T-helper 1 cell (primary cell): ENCODE data around the gene MAN2C1.
"Not testable (repeated sequence)": the region's sequence is repeated elsewhere in the genome, so short reads cannot be mapped to it uniquely, and the experiment has no call there.

ENCODE experiments used
- DNase-seq, 5 donors: peaks; one replicate each; pipeline ENCODE4 v3.0.0-alpha.2; 2012 to 2020
- total RNA-seq, 4 donors: gene quantifications; one replicate each; lab custom pipeline; 2026; lab: John Stamatoyannopoulos, UW

Gene MAN2C1
- 209 to 323 (median 257) reads per million in 4 donors for total RNA-seq

- peak; percentile 87 to 95 (median 88) for DNase-seq
Measured at GRCh38 chr15:75367913-75368688, at the start of gene MAN2C1. Gene MAN2C1, minus strand, starts transcription at chr15:75368607. Its CDS starts 24 bp downstream, at chr15:75368583.

GRCh38 chr15:75416584-75416983, 48.2 kb upstream of the MAN2C1 start:
- DNase-seq = no peak

- no peak for DNase-seq
Measured at GRCh38 chr15:75410196-75410595, 41.8 kb upstream of the MAN2C1 start.

GRCh38 chr15:75407083-75407482, 38.7 kb upstream of the MAN2C1 start:
- DNase-seq = no peak

- DNase-seq = no peak
Measured at GRCh38 chr15:75403892-75404291, 35.5 kb upstream of the MAN2C1 start.

GRCh38 chr15:75397494-75397893, 29.1 kb upstream of the MAN2C1 start:
- no peak for DNase-seq

GRCh38 chr15:75389791-75390382, 21.5 kb upstream of the MAN2C1 start:
- no peak for DNase-seq

GRCh38 chr15:75383986-75384385, 15.6 kb upstream of the MAN2C1 start:
- not testable (repeated sequence) for DNase-seq

- no peak for DNase-seq
Measured at GRCh38 chr15:75380773-75381172, 12.4 kb upstream of the MAN2C1 start.

GRCh38 chr15:75371901-75372688, 3.7 kb upstream of the MAN2C1 start:
- DNase-seq = no peak

- no peak for DNase-seq
Measured at GRCh38 chr15:75371486-75371885, 3.1 kb upstream of the MAN2C1 start.

- DNase-seq = no peak
Measured at GRCh38 chr15:75369897-75370581, 1.6 kb upstream of the MAN2C1 start.

GRCh38 chr15:75368689-75369239, 357 bp upstream of the MAN2C1 start:
- DNase-seq = peak in 1 of 5 donors; percentile 44

- no peak for DNase-seq
Measured at GRCh38 chr15:75367406-75367912, 948 bp downstream of the MAN2C1 start.

- no peak for DNase-seq
Measured at GRCh38 chr15:75367006-75367405, 1.4 kb downstream of the MAN2C1 start.

- DNase-seq = no peak
Measured at GRCh38 chr15:75366163-75366562, 2.2 kb downstream of the MAN2C1 start.

- DNase-seq = no peak
Measured at GRCh38 chr15:75364881-75365280, 3.5 kb downstream of the MAN2C1 start.

- DNase-seq = no peak
Measured at GRCh38 chr15:75363786-75364185, 4.6 kb downstream of the MAN2C1 start.

- no peak for DNase-seq
Measured at GRCh38 chr15:75362642-75363249, 5.7 kb downstream of the MAN2C1 start.

- DNase-seq = no peak
Measured at GRCh38 chr15:75361989-75362641, 6.3 kb downstream of the MAN2C1 start.

- DNase-seq = no peak
Measured at GRCh38 chr15:75361361-75361988, 6.9 kb downstream of the MAN2C1 start.
